Measurements from ENCODE around the gene KIAA1958.

DNA sequence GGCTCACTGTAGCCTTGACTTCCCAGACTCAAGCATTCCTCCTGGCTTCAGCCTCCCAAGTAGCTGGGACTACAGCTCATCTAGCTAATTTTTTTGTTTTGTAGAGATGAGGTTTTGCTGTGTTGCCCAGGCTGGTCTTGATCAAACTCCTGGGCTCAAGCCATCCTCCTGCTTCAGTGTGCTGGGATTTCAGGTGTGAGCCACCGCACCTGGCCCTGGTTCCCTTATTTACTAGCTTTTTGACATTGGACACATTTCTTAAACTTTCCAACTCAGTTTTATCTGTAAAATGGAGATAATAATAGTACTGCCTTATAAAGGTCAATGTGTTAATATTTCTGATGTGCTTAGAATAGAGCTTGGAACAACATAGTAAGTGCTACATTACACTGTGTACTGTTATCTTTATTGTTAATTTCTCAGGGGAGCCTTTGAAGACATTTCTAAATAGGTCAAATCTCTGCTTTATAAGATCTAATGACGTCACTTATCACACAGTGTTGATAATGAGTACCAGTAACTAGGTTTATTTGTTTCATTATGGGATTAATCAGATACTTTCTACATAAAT lies 66.7 kb downstream of the KIAA1958 start:
- TF ChIP-seq, protein P1, sequence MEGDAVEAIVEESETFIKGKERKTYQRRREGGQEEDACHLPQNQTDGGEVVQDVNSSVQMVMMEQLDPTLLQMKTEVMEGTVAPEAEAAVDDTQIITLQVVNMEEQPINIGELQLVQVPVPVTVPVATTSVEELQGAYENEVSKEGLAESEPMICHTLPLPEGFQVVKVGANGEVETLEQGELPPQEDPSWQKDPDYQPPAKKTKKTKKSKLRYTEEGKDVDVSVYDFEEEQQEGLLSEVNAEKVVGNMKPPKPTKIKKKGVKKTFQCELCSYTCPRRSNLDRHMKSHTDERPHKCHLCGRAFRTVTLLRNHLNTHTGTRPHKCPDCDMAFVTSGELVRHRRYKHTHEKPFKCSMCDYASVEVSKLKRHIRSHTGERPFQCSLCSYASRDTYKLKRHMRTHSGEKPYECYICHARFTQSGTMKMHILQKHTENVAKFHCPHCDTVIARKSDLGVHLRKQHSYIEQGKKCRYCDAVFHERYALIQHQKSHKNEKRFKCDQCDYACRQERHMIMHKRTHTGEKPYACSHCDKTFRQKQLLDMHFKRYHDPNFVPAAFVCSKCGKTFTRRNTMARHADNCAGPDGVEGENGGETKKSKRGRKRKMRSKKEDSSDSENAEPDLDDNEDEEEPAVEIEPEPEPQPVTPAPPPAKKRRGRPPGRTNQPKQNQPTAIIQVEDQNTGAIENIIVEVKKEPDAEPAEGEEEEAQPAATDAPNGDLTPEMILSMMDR (conservative IDR thresholded peaks at IDR 0.05; ENCODE audit: low read depth, low read length), result no peak
- TF ChIP-seq, protein P2, sequence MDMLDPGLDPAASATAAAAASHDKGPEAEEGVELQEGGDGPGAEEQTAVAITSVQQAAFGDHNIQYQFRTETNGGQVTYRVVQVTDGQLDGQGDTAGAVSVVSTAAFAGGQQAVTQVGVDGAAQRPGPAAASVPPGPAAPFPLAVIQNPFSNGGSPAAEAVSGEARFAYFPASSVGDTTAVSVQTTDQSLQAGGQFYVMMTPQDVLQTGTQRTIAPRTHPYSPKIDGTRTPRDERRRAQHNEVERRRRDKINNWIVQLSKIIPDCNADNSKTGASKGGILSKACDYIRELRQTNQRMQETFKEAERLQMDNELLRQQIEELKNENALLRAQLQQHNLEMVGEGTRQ (IDR thresholded peaks at IDR 0.05; ENCODE audit: low read depth, low read length), result no peak
- TF ChIP-seq RFX5 (IDR thresholded peaks at IDR 0.05; ENCODE audit: low read depth, low read length) (no peak), RCOR1 (IDR thresholded peaks at IDR 0.05; ENCODE audit: insufficient replicate concordance, low read length) (no peak), POLR2A (IDR thresholded peaks at IDR 0.05; ENCODE audit: low read depth, low read length) (no peak), CEBPB (IDR thresholded peaks at IDR 0.05; ENCODE audit: low read depth, low read length) (no peak), MXI1 (IDR thresholded peaks at IDR 0.05; ENCODE audit: borderline replicate concordance, low read depth, low read length) (no peak), RAD21 (IDR thresholded peaks at IDR 0.05; ENCODE audit: low read length) (no peak), BHLHE40 (IDR thresholded peaks at IDR 0.05; ENCODE audit: low read depth, low read length) (no peak), SMC3 (IDR thresholded peaks at IDR 0.05; ENCODE audit: low read depth, low read length) (no peak), MAZ (IDR thresholded peaks at IDR 0.05; ENCODE audit: borderline replicate concordance, low read depth, low read length) (no peak), FOS (IDR thresholded peaks at IDR 0.05; ENCODE audit: low read depth, low read length) (no peak), MAFK (IDR thresholded peaks at IDR 0.05; ENCODE audit: low read depth, low read length) (no peak)
- TF ChIP-seq, protein P3, sequence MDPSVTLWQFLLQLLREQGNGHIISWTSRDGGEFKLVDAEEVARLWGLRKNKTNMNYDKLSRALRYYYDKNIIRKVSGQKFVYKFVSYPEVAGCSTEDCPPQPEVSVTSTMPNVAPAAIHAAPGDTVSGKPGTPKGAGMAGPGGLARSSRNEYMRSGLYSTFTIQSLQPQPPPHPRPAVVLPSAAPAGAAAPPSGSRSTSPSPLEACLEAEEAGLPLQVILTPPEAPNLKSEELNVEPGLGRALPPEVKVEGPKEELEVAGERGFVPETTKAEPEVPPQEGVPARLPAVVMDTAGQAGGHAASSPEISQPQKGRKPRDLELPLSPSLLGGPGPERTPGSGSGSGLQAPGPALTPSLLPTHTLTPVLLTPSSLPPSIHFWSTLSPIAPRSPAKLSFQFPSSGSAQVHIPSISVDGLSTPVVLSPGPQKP (IDR thresholded peaks at IDR 0.05; ENCODE audit: borderline replicate concordance, low read depth, low read length), result no peak
